Psoas muscle (tissue), 8 donors: ENCODE measurements around the gene NPPA. TPM values are rescaled to one million over a fixed set of nuclear protein-coding genes. Genes with fewer than 3 reads are reported as not detected.
A peak's percentile ranks its signal among the peaks of the same experiment; 100 is the strongest.

Source experiments
- ATAC-seq, 4 donors: fragments of 200-7000 bp; cut with Tn5 transposase; one replicate each; pipeline ENCODE4 v1.9.1; 2020; ENCODE audit warnings: moderate library complexity in 3 of 4, mild to moderate bottlenecking in 2 of 4
- DNase-seq, 2 donors: peaks; one replicate each; pipeline ENCODE4 v3.0.0-alpha.2; 2020
- H3K27ac ChIP-seq: fragments of 200-600 bp; one replicate; pipeline ENCODE4 v1.8.0; 2022
- H3K27me3 ChIP-seq, 3 donors: fragments of 200-600 bp in 1 of 3; one replicate each; pipeline versions ENCODE4 v1.6.1 to v1.8.0; 2013 to 2022; ENCODE audit warnings: low read length in 2 of 3, mild to moderate bottlenecking in 2 of 3, moderate library complexity in 1 of 3; ENCODE audit not compliant: insufficient read depth in 3 of 3
- H3K36me3 ChIP-seq, 2 donors: fragments of 200-600 bp in 1 of 2; one replicate each; pipeline versions ENCODE4 v1.6.1 to v1.8.0; 2013 to 2022; ENCODE audit warnings: low read depth in 1 of 2, mild to moderate bottlenecking in 1 of 2, moderate library complexity in 1 of 2; ENCODE audit not compliant: insufficient read depth in 1 of 2
- H3K4me1 ChIP-seq: fragments of 200-600 bp; one replicate; pipeline ENCODE4 v1.8.0; 2022
- H3K4me3 ChIP-seq: fragments of 200-600 bp; one replicate; pipeline ENCODE4 v1.8.0; 2022; ENCODE audit warnings: mild to moderate bottlenecking
- H3K9me3 ChIP-seq: fragments of 200-600 bp; one replicate; pipeline ENCODE4 v1.8.0; 2022
- CTCF ChIP-seq: fragments of 200-600 bp; IDR thresholded peaks from one replicate; pipeline ENCODE4 v1.8.0; 2022; ENCODE audit warnings: antibody characterized with exemption
- WGBS, 3 donors: extraction: QIAGEN DNeasy Blood & Tissue Kit; methylation state at CpG; one replicate each; pipeline versions ENCODE4 v1.1.6 to v1.1.7; 2013; 5-methylcytosine and 5-hydroxymethylcytosine counted together
- intact Hi-C, 2 donors: fragments of 100-400 bp; cut with DNase I; formaldehyde crosslinking; loops; one replicate each; pipeline versions ENCODE4 v1.11.0 to v1.14.2; 2022
- polyA plus RNA-seq, 3 donors: library from polyadenylated mRNA; stranded (reverse); fragments of 200-250 nt; gene quantifications; one replicate each; pipeline ENCODE4 v1.2.3, GENCODE V29; 2013
- total RNA-seq, 4 donors: library from RNA; stranded (reverse); fragmentation: NEBNext Ultra II Directional in 2 of 4; extraction: Animal tissue kit (Norgen Biotek cat#: 25700) in 2 of 4; gene quantifications; one replicate each; pipeline versions ENCODE4 v1.2.1 to v1.2.4, GENCODE V29; 2021 to 2023
- donor health status: healthy with polysubstance abuse.
- donor health status: DM: no; HTN: no; CAD: no; lungs with moderate emphysema.
- donor health status: Bipolar disorder and iron deficiency.
- donor health status: healthy.
- donor health status: DM: yes; HTN: yes; CAD: no.
- donor health status: DM: no; HTN: no; CAD: no.
- donor health status: DM: no; HTN: no; CAD: no.
- donor health status: DM: yes; HTN: yes; CAD: no.

NPPA gene
- total and polyA plus RNA-seq, 7 donors, result 0.08 to 3.6 (median 0.54) TPM

- DNase-seq (no peak), ATAC-seq (no peak)
- peaks cover 35% of the 10 kb centered on the region for H3K4me1 ChIP-seq
- H3K27ac ChIP-seq, result peak overlapping the region; percentile 59
- no peaks in the 10 kb centered on the region for H3K36me3 ChIP-seq
- TF ChIP-seq CTCF, result no peak
- 44 to 58% (median 45%) methylated on average over 26 to 28 of the region's 28 CpGs for WGBS, 3 donors
- intact Hi-C loops, result no loop called here
- H3K4me3 ChIP-seq, result no peak overlapping the region
- no peaks in the 10 kb centered on the region for H3K9me3 ChIP-seq
- H3K27me3 ChIP-seq, result peaks cover 0 to 4% (median 0%) of the 10 kb centered on the region in 3 donors
These were observed 32.0 kb upstream of the NPPA start for GRCh38 chr1:11879311-11880180.

- DNase-seq, result no peak
- H3K36me3 ChIP-seq, result no peaks in the 10 kb centered on the region
- no peak overlapping the region for H3K27ac ChIP-seq
- H3K4me1 ChIP-seq, result peaks cover 42% of the 10 kb centered on the region
- no peak overlapping the region for H3K4me3 ChIP-seq
- intact Hi-C loops, result no loop called here
- peaks cover 0 to 4% (median 0%) of the 10 kb centered on the region in 3 donors for H3K27me3 ChIP-seq
- ATAC-seq, result no peak
- no peak for TF ChIP-seq CTCF
- 54 to 78% (median 66%) methylated on average over 5 to 6 of the region's 6 CpGs for WGBS, 3 donors
- no peaks in the 10 kb centered on the region for H3K9me3 ChIP-seq
These were observed 31.3 kb upstream of the NPPA start for GRCh38 chr1:11878891-11879190.

- no peak for DNase-seq
- H3K27ac ChIP-seq, result no peak overlapping the region
- WGBS, 3 donors, result 71 to 84% (median 72%) methylated on average over 31 of the region's 31 CpGs
These were observed 30.7 kb upstream of the NPPA start for GRCh38 chr1:11878081-11878890.

GRCh38 chr1:11877074-11877473 is 29.5 kb upstream of the NPPA start:
- H3K27me3 ChIP-seq, result peaks cover 0 to 4% (median 0%) of the 10 kb centered on the region in 3 donors
- H3K4me1 ChIP-seq, result peaks cover 41% of the 10 kb centered on the region
- 75 to 88% (median 77%) methylated on average over 6 of the region's 6 CpGs for WGBS, 3 donors
- no peak overlapping the region for H3K27ac ChIP-seq
- no peaks in the 10 kb centered on the region for H3K9me3 ChIP-seq
- no peaks in the 10 kb centered on the region for H3K36me3 ChIP-seq
- DNase-seq, result no peak
- no peak overlapping the region for H3K4me3 ChIP-seq
- intact Hi-C loops, result no loop called here
- no peak for TF ChIP-seq CTCF
- ATAC-seq, result no peak

More at GRCh38 chr1:11878081-11878890, 30.7 kb upstream of the NPPA start:
- Histone ChIP-seq H3K27me3 (peaks cover 0 to 4% (median 0%) of the 10 kb centered on the region in 3 donors), H3K4me1 (peaks cover 45% of the 10 kb centered on the region), H3K36me3 (no peaks in the 10 kb centered on the region), H3K4me3 (no peak overlapping the region), H3K9me3 (no peaks in the 10 kb centered on the region)
- no peak for TF ChIP-seq CTCF
- intact Hi-C loops, result no loop called here
- no peak for ATAC-seq
